ENCODE measurements around the gene JADE1.

DNA sequence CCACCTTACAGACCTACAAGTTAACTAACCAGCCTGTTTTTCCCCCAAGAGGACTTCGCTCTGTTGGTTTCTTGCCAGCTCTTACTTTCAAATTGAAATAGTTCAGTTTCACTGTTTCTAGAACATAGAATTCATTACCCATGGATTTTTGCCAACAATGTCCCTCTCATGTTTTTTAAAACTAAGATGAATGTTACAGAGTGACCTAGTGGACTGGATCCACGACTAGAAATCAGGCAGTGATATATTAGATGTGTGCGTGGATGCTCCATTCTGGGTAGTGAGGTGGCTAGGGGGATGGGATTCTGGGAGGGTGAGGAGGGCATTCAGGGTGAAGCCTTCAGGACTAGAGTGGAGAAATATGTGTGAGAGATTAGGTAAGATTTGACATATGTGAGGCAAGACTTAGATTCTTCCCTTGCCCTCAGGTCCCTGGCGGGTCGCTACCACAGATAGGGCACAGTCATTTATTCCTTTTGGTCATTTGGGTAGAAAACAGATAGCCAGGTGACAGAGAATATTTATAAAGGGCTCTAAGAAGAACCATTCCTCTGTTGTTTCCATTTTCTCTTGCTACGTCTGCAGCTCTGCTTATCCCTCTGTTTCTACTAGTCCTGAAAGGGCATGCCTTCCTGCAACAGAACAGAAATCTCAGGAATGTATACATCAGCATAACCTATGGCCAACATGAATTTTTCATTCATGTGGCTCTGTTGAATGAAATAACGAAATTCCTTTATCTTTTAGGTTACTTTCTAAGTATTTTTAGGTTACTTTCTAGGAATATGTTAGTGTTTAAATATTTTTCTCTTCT is 15.4 kb upstream of the JADE1 start:
- no peak for TF ChIP-seq POLR2A (IDR thresholded peaks at IDR 0.05)
- TF ChIP-seq, protein P1, sequence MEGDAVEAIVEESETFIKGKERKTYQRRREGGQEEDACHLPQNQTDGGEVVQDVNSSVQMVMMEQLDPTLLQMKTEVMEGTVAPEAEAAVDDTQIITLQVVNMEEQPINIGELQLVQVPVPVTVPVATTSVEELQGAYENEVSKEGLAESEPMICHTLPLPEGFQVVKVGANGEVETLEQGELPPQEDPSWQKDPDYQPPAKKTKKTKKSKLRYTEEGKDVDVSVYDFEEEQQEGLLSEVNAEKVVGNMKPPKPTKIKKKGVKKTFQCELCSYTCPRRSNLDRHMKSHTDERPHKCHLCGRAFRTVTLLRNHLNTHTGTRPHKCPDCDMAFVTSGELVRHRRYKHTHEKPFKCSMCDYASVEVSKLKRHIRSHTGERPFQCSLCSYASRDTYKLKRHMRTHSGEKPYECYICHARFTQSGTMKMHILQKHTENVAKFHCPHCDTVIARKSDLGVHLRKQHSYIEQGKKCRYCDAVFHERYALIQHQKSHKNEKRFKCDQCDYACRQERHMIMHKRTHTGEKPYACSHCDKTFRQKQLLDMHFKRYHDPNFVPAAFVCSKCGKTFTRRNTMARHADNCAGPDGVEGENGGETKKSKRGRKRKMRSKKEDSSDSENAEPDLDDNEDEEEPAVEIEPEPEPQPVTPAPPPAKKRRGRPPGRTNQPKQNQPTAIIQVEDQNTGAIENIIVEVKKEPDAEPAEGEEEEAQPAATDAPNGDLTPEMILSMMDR (IDR thresholded peaks at IDR 0.05), result no peak

Measured in testis (tissue), 2 donors.